DND-41 (cell line): ENCODE data around the gene PTPRN2.

Source experiments
- CTCF ChIP-seq: IDR thresholded peaks from 2 replicates; pipeline ENCODE4 v1.5.1; 2012; ENCODE audit warnings: borderline replicate concordance, low read length, moderate library complexity, mild to moderate bottlenecking; ENCODE audit not compliant: poor library complexity, severe bottlenecking; ENCODE audit errors: extremely low read depth
- EZH2 ChIP-seq: IDR thresholded peaks from 3 replicates; pipeline ENCODE4 v1.6.1; 2012; ENCODE audit warnings: borderline replicate concordance, low read depth, mild to moderate bottlenecking, moderate library complexity, low read length, inconsistent platforms; ENCODE audit not compliant: severe bottlenecking

GRCh38 chr7:158411232-158411950 is 176.2 kb downstream of the PTPRN2 start:
- no peak for TF ChIP-seq CTCF
- TF ChIP-seq EZH2, result no peak
